HepG2 (cell line): Measurements from ENCODE around the gene NDUFV1. TPM values are rescaled to one million over a fixed set of nuclear protein-coding genes. Genes with fewer than 3 reads are reported as not detected.

Experiments
- AKAP8 ChIP-seq: sonication (generic); formaldehyde crosslinking; IDR thresholded peaks from 2 replicates; pipeline ENCODE4 v1.5.1; 2020; ENCODE audit warnings: mild to moderate bottlenecking, missing genetic modification reagents
- ATF1 ChIP-seq: IDR thresholded peaks from 2 replicates; pipeline ENCODE4 v1.6.1; 2016; ENCODE audit warnings: mild to moderate bottlenecking, control low read depth
- CEBPG ChIP-seq: IDR thresholded peaks from 2 replicates; pipeline ENCODE4 v1.6.1; 2016
- ERF ChIP-seq: IDR thresholded peaks from 2 replicates; pipeline ENCODE4 v1.6.1; 2018; ENCODE audit warnings: missing biosample characterization, missing genetic modification reagents
- EZH2 ChIP-seq: conservative IDR thresholded peaks from 2 replicates; pipeline ENCODE4 v1.6.1; 2012; ENCODE audit warnings: mild to moderate bottlenecking, low read depth, low read length, moderate library complexity
- GZF1 ChIP-seq: sonication (generic); formaldehyde crosslinking; IDR thresholded peaks from 2 replicates; pipeline ENCODE4 v1.5.1; 2020; ENCODE audit warnings: mild to moderate bottlenecking, missing genetic modification reagents
- KAT8 ChIP-seq: IDR thresholded peaks from 2 replicates; pipeline ENCODE4 v1.6.1; 2016; ENCODE audit warnings: missing genetic modification reagents, missing compliant biosample characterization
- KDM6A ChIP-seq: IDR thresholded peaks from 2 replicates; pipeline ENCODE4 v1.6.1; 2016; ENCODE audit warnings: low read depth
- MATR3 ChIP-seq: sonication (generic); formaldehyde crosslinking; IDR thresholded peaks from 2 replicates; pipeline ENCODE4 v1.4.0; 2020; ENCODE audit warnings: missing genetic modification reagents
- MNT ChIP-seq: fragments of 450-650 bp; IDR thresholded peaks from 2 replicates; pipeline ENCODE4 v1.6.1; 2016
- NPAS2 ChIP-seq: sonication (generic); formaldehyde crosslinking; IDR thresholded peaks from 2 replicates; pipeline ENCODE4 v1.8.0; 2022; ENCODE audit warnings: mild to moderate bottlenecking, missing genetic modification reagents, borderline replicate concordance
- PAF1 ChIP-seq: IDR thresholded peaks from 2 replicates; pipeline ENCODE4 v1.6.1; 2016; ENCODE audit warnings: missing genetic modification reagents, missing compliant biosample characterization
- PLRG1 ChIP-seq: fragments of 450-650 bp; conservative IDR thresholded peaks from 2 replicates; pipeline ENCODE4 v1.6.1; 2016
- SCMH1 ChIP-seq: sonication (generic); formaldehyde crosslinking; IDR thresholded peaks from 2 replicates; pipeline ENCODE4 v1.9.0; 2021; ENCODE audit warnings: missing genetic modification reagents, mild to moderate bottlenecking, borderline replicate concordance
- SKI ChIP-seq: fragments of 450-650 bp; IDR thresholded peaks from one replicate; pipeline ENCODE4 v1.6.1; 2018; ENCODE audit warnings: mild to moderate bottlenecking; ENCODE audit not compliant: partially characterized antibody
- SNRNP70 ChIP-seq: fragments of 200-400 bp; formaldehyde crosslinking; IDR thresholded peaks from 2 replicates; pipeline ENCODE4 v1.6.1; 2017; ENCODE audit warnings: mild to moderate bottlenecking, low read depth, low read length, moderate library complexity
- TAF15 ChIP-seq: fragments of 200-400 bp; formaldehyde crosslinking; IDR thresholded peaks from one replicate; pipeline ENCODE4 v1.6.1; 2018; ENCODE audit warnings: mild to moderate bottlenecking, low read depth, low read length; ENCODE audit not compliant: poor library complexity, severe bottlenecking
- TEAD3 ChIP-seq: optimal IDR thresholded peaks from 2 replicates; pipeline ENCODE3; 2016; ENCODE audit warnings: borderline replicate concordance
- TOE1 ChIP-seq: sonication (generic); formaldehyde crosslinking; IDR thresholded peaks from 2 replicates; pipeline ENCODE4 v1.4.0; 2020; ENCODE audit warnings: mild to moderate bottlenecking, missing genetic modification reagents
- TP53 ChIP-seq: sonication (generic); formaldehyde crosslinking; conservative IDR thresholded peaks from 2 replicates; pipeline ENCODE4 v1.4.0; 2020; ENCODE audit warnings: missing genetic modification reagents
- ZFP36L2 ChIP-seq: sonication (generic); formaldehyde crosslinking; IDR thresholded peaks from 2 replicates; pipeline ENCODE4 v1.4.0; 2020; ENCODE audit warnings: missing genetic modification reagents
- ZMYM3 ChIP-seq: sonication (generic); formaldehyde crosslinking; IDR thresholded peaks from 2 replicates; pipeline ENCODE4 v1.5.1; 2020; ENCODE audit warnings: mild to moderate bottlenecking, missing genetic modification reagents
- ZNF225 ChIP-seq: sonication (generic); formaldehyde crosslinking; IDR thresholded peaks from 2 replicates; pipeline ENCODE4 v1.4.0; 2020; ENCODE audit warnings: mild to moderate bottlenecking, missing genetic modification reagents
- ZNF274 ChIP-seq: sonication (generic); formaldehyde crosslinking; IDR thresholded peaks from 2 replicates; pipeline ENCODE4 v1.5.1; 2020; ENCODE audit warnings: mild to moderate bottlenecking, missing genetic modification reagents
- ZNF3 ChIP-seq: IDR thresholded peaks from 2 replicates; pipeline ENCODE4 v1.7.0; 2017; ENCODE audit warnings: inconsistent platforms
- ZNF468 ChIP-seq: sonication (generic); formaldehyde crosslinking; IDR thresholded peaks from 2 replicates; pipeline ENCODE4 v1.8.0; 2022; ENCODE audit warnings: mild to moderate bottlenecking, moderate library complexity, missing genetic modification reagents
- ZNF709 ChIP-seq: sonication (generic); formaldehyde crosslinking; IDR thresholded peaks from 2 replicates; pipeline ENCODE4 v1.5.0; 2020; ENCODE audit warnings: mild to moderate bottlenecking, missing genetic modification reagents
- ZNF792 ChIP-seq: IDR thresholded peaks from 2 replicates; pipeline ENCODE4 v1.6.1; 2016
- ZNF883 ChIP-seq: sonication (generic); formaldehyde crosslinking; IDR thresholded peaks from 2 replicates; pipeline ENCODE4 v1.5.1; 2020; ENCODE audit warnings: mild to moderate bottlenecking, missing genetic modification reagents; ENCODE audit errors: not compliant biosample characterization
- polyA plus RNA-seq, 8 experiments: library from polyadenylated mRNA; depleted of rRNA in 3 of 8; stranded (reverse) in 7 of 8; unstranded in 1 of 8; fragments of >200 nt; fragmentation: Illumina TruSeq in 4 of 8; extraction: Trizol in 4 of 8; gene quantifications; 2 replicates each; pipeline versions ENCODE4 v1.2.1 to v1.2.3, GENCODE V29; 2011 to 2016; ENCODE audit warnings: low read depth in 4 of 8, missing spikeins in 1 of 8, mixed read lengths in 1 of 8; ENCODE audit not compliant: insufficient read depth in 1 of 8
- total RNA-seq, 5 experiments: library from RNA; depleted of rRNA; stranded (reverse); fragments of >200 nt; fragmentation: Illumina TruSeq; extraction: Trizol; gene quantifications; 2 replicates each; pipeline ENCODE4 v1.2.3, GENCODE V29; 2016; ENCODE audit warnings: low read depth in 1 of 5
- TF ChIP-seq, protein P1 (sequence below): sonication (generic); formaldehyde crosslinking; IDR thresholded peaks from 2 replicates; pipeline ENCODE4 v1.8.0; 2022; ENCODE audit warnings: mild to moderate bottlenecking, missing genetic modification reagents; ENCODE audit not compliant: insufficient replicate concordance
- TF ChIP-seq, protein P2 (sequence below): sonication (generic); formaldehyde crosslinking; IDR thresholded peaks from 2 replicates; pipeline ENCODE4 v1.4.0; 2020; ENCODE audit warnings: missing genetic modification reagents

The NDUFV1 gene
- total and polyA plus RNA-seq, 2 of the 13 experiments (the other 11 are each of a cell fraction or from before 2014, with no cell fraction given), result 88.9 to 137 TPM

- TF ChIP-seq ZMYM3 (CRISPR knock-in tag) (no peak), ATF1 (CRISPR knock-in tag) (peak; percentile 98), KAT8 (CRISPR knock-in tag) (peak; percentile 98), MNT (peak; percentile 39; the same call in 1 of the 2 replicates), PAF1 (no peak), ERF (CRISPR knock-in tag) (peak; percentile 82), TP53 (CRISPR knock-in tag) (no peak; the same call in 1 of the 2 replicates), CEBPG (CRISPR knock-in tag) (peak; percentile 29; the same call in 1 of the 2 replicates), GZF1 (no peak), ZFP36L2 (CRISPR knock-in tag) (no peak; the same call in 1 of the 2 replicates), TEAD3 (CRISPR knock-in tag) (peak; percentile 81), TAF15 (peak; percentile 58), MATR3 (no peak), ZNF225 (CRISPR knock-in tag) (peak; percentile 43; the same call in 1 of the 2 replicates), ZNF3 (no peak), KDM6A (CRISPR knock-in tag) (no peak), SCMH1 (CRISPR knock-in tag) (no peak), ZNF274 (CRISPR knock-in tag) (peak; percentile 22; the same call in 1 of the 2 replicates), SKI (peak; percentile 32), NPAS2 (CRISPR knock-in tag) (no peak), ZNF468 (CRISPR knock-in tag) (no peak), EZH2 (no peak), ZNF709 (0 out of 2 replicates have a peak, but pooled peaks have one; percentile 28), ZNF883 (CRISPR knock-in tag) (peak; percentile 32), TOE1 (CRISPR knock-in tag) (no peak), SNRNP70 (no peak), PLRG1 (no peak), AKAP8 (no peak), ZNF792 (CRISPR knock-in tag) (peak; percentile 59)
- TF ChIP-seq, protein P1, sequence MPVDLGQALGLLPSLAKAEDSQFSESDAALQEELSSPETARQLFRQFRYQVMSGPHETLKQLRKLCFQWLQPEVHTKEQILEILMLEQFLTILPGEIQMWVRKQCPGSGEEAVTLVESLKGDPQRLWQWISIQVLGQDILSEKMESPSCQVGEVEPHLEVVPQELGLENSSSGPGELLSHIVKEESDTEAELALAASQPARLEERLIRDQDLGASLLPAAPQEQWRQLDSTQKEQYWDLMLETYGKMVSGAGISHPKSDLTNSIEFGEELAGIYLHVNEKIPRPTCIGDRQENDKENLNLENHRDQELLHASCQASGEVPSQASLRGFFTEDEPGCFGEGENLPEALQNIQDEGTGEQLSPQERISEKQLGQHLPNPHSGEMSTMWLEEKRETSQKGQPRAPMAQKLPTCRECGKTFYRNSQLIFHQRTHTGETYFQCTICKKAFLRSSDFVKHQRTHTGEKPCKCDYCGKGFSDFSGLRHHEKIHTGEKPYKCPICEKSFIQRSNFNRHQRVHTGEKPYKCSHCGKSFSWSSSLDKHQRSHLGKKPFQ (CRISPR knock-in tag), result no peak
- TF ChIP-seq, protein P2, sequence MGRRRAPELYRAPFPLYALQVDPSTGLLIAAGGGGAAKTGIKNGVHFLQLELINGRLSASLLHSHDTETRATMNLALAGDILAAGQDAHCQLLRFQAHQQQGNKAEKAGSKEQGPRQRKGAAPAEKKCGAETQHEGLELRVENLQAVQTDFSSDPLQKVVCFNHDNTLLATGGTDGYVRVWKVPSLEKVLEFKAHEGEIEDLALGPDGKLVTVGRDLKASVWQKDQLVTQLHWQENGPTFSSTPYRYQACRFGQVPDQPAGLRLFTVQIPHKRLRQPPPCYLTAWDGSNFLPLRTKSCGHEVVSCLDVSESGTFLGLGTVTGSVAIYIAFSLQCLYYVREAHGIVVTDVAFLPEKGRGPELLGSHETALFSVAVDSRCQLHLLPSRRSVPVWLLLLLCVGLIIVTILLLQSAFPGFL (CRISPR knock-in tag), result no peak
Observed at GRCh38 chr11:67606492-67607295, at the start of gene NDUFV1 (continued).
